HCT116 (cell line): Measurements from ENCODE around the gene TBC1D2B. TPM values are rescaled to one million over a fixed set of nuclear protein-coding genes. Genes with fewer than 3 reads are reported as not detected.

Source experiments
- ATAC-seq: fragments of 200-7000 bp; cut with Tn5 transposase; 2 replicates; pipeline ENCODE4 v1.9.1; 2020; ENCODE audit warnings: mild to moderate bottlenecking, moderate library complexity
- BruUV-seq: library from RNA; stranded (reverse); fragments of 400-500 nt; replicated peaks from 2 replicates; lab custom pipeline; 2021; lab: Mats Ljungman, UMichigan
- CTCF ChIA-PET: fragments of 300-600 bp; sonication (Branson Sonifier 250); formaldehyde crosslinking; loops from one replicate; lab custom pipeline; 2021; ENCODE audit warnings: antibody characterized with exemption; lab: Charles Lee
- POLR2A ChIA-PET: fragments of 300-600, 350-600 bp; sonication (Branson Sonifier 250); formaldehyde crosslinking; loops from one replicate; lab custom pipeline; 2021; ENCODE audit warnings: antibody characterized with exemption; lab: Charles Lee
- RAD21 ChIA-PET, 2 experiments: fragments of 300-600 bp; sonication (Branson Sonifier 250); formaldehyde crosslinking; loops; one replicate each; lab custom pipeline; 2023; ENCODE audit warnings: low total read pairs in 2 of 2; ENCODE audit not compliant: uncharacterized antibody in 2 of 2, unreplicated experiment in 2 of 2, low non-redundant PET in 1 of 2; lab: Charles Lee
- DNase-seq: peaks from one replicate; pipeline ENCODE4 v3.0.0-alpha.2; 2010; ENCODE audit warnings: low read depth, low spot score
- H2AFZ ChIP-seq: fragments of 200-600 bp; shearing (Covaris generic), sonication (generic); 2 replicates; pipeline ENCODE4 v1.6.1; 2017; ENCODE audit warnings: low read depth, mixed run types, mixed read lengths, antibody characterized with exemption, low read length; ENCODE audit not compliant: poor library complexity, severe bottlenecking
- H3K27ac ChIP-seq: 2 replicates; pipeline ENCODE4 v1.5.1; 2012; ENCODE audit warnings: low read depth, low read length
- H3K27me3 ChIP-seq: fragments of 200-600 bp; sonication (generic); 2 replicates; pipeline ENCODE4 v1.6.1; 2016; ENCODE audit warnings: mixed run types, low read length, mixed read lengths; ENCODE audit not compliant: insufficient read depth
- H3K36me3 ChIP-seq, 2 experiments: fragments of 200-500 bp in 1 of 2; fragments of 200-600 bp in 1 of 2; sonication (Bioruptor generic) in 1 of 2; sonication (generic) in 1 of 2; 2 replicates each; pipeline versions ENCODE4 v1.5.1 to v1.6.1; 2014 to 2016; ENCODE audit warnings: low read length in 2 of 2, inconsistent platforms in 1 of 2, mixed read lengths in 1 of 2, mixed run types in 1 of 2; ENCODE audit not compliant: insufficient read depth in 2 of 2, control insufficient read depth in 1 of 2
- H3K4me1 ChIP-seq, 2 experiments: fragments of 200-600 bp in 1 of 2; sonication (generic) in 1 of 2; 2 replicates each; pipeline versions ENCODE4 v1.5.1 to v1.6.1; 2012 to 2017; ENCODE audit warnings: low read length in 2 of 2, inconsistent platforms in 1 of 2, mild to moderate bottlenecking in 1 of 2, mixed read lengths in 1 of 2, mixed run types in 1 of 2, moderate library complexity in 1 of 2; ENCODE audit not compliant: insufficient read depth in 2 of 2, control insufficient read depth in 1 of 2
- H3K4me2 ChIP-seq: fragments of 200-600 bp; sonication (generic); 2 replicates; pipeline ENCODE4 v1.6.1; 2017; ENCODE audit warnings: mixed run types, low read length, mixed read lengths
- H3K4me3 ChIP-seq, 2 experiments: fragments of 200-600 bp in 1 of 2; sonication (generic) in 1 of 2; replicated peaks in 1 of 2; 2 replicates each; pipeline ENCODE4 v1.5.1; 2011 to 2016; ENCODE audit warnings: low read length in 2 of 2, control low read depth in 1 of 2, low read depth in 1 of 2, mild to moderate bottlenecking in 1 of 2, mixed read lengths in 1 of 2, mixed run types in 1 of 2
- H3K79me2 ChIP-seq: fragments of 200-600 bp; sonication (generic); 2 replicates; pipeline ENCODE4 v1.6.1; 2017; ENCODE audit warnings: mild to moderate bottlenecking, mixed run types, low read length, moderate library complexity, mixed read lengths; ENCODE audit not compliant: insufficient read depth
- H3K9ac ChIP-seq: fragments of 200-600 bp; sonication (generic); 2 replicates; pipeline ENCODE4 v1.6.1; 2016; ENCODE audit warnings: low read length, mixed read lengths
- H3K9me2 ChIP-seq: fragments of 200-600 bp; sonication (generic), shearing (Covaris generic); 2 replicates; pipeline ENCODE4 v1.6.1; 2017; ENCODE audit warnings: mixed run types, mild to moderate bottlenecking, moderate library complexity; ENCODE audit not compliant: insufficient read depth
- H3K9me3 ChIP-seq, 2 experiments: fragments of 200-500 bp in 1 of 2; fragments of 200-600 bp in 1 of 2; sonication (Bioruptor generic) in 1 of 2; sonication (generic) in 1 of 2; 2 replicates each; pipeline ENCODE4 v1.6.1; 2014 to 2017; ENCODE audit warnings: low read length in 2 of 2, mixed read lengths in 2 of 2, inconsistent platforms in 1 of 2, low read depth in 1 of 2, mild to moderate bottlenecking in 1 of 2, mixed run types in 1 of 2, moderate library complexity in 1 of 2; ENCODE audit not compliant: control insufficient read depth in 1 of 2, insufficient read depth in 1 of 2
- H4K20me1 ChIP-seq: fragments of 200-600 bp; sonication (generic), shearing (Covaris generic); 2 replicates; pipeline ENCODE4 v1.6.1; 2017; ENCODE audit warnings: mixed run types, mild to moderate bottlenecking, moderate library complexity; ENCODE audit not compliant: insufficient read depth
- CBX3 ChIP-seq: IDR thresholded peaks from 2 replicates; pipeline ENCODE4 v1.6.1; 2012; ENCODE audit warnings: low read depth
- CEBPB ChIP-seq: IDR thresholded peaks from 2 replicates; pipeline ENCODE4 v1.6.1; 2012; ENCODE audit warnings: low read depth
- EGR1 ChIP-seq: IDR thresholded peaks from 2 replicates; pipeline ENCODE4 v1.6.1; 2012; ENCODE audit warnings: low read depth
- ELF1 ChIP-seq: IDR thresholded peaks from 2 replicates; pipeline ENCODE4 v1.6.1; 2012; ENCODE audit warnings: low read depth, borderline replicate concordance
- EZH2 ChIP-seq: fragments of 200-600 bp; sonication (generic); IDR thresholded peaks from 2 replicates; pipeline ENCODE4 v1.6.1; 2017; ENCODE audit warnings: antibody characterized with exemption, mixed run types
- EZH2phosphoT487 ChIP-seq: fragments of 200-600 bp; IDR thresholded peaks from 2 replicates; pipeline ENCODE4 v1.6.1; 2018; ENCODE audit warnings: antibody characterized with exemption, borderline replicate concordance
- FOSL1 ChIP-seq: IDR thresholded peaks from 2 replicates; pipeline ENCODE4 v1.6.1; 2012; ENCODE audit warnings: low read depth
- JUND ChIP-seq: IDR thresholded peaks from 2 replicates; pipeline ENCODE4 v1.6.1; 2012
- MAX ChIP-seq: IDR thresholded peaks from 2 replicates; pipeline ENCODE4 v1.6.1; 2012
- POLR2A ChIP-seq: IDR thresholded peaks from 2 replicates; pipeline ENCODE4 v1.7.0; 2011; ENCODE audit warnings: borderline replicate concordance; ENCODE audit not compliant: insufficient read depth, insufficient read length; ENCODE audit errors: extremely low read depth
- POLR2AphosphoS5 ChIP-seq: IDR thresholded peaks from 2 replicates; pipeline ENCODE4 v1.6.1; 2011; ENCODE audit warnings: mild to moderate bottlenecking, low read depth, low read length, moderate library complexity
- RAD21 ChIP-seq: IDR thresholded peaks from 2 replicates; pipeline ENCODE4 v1.6.1; 2012; ENCODE audit warnings: low read depth, mild to moderate bottlenecking
- REST ChIP-seq: IDR thresholded peaks from 2 replicates; pipeline ENCODE4 v1.6.1; 2012; ENCODE audit warnings: low read depth
- SIN3A ChIP-seq: IDR thresholded peaks from 2 replicates; pipeline ENCODE4 v1.6.1; 2012; ENCODE audit warnings: low read depth
- SRF ChIP-seq: IDR thresholded peaks from 2 replicates; pipeline ENCODE4 v1.6.1; 2012; ENCODE audit warnings: low read depth
- TCF7L2 ChIP-seq: IDR thresholded peaks from 2 replicates; pipeline ENCODE4 v1.7.0; 2011; ENCODE audit warnings: borderline replicate concordance, inconsistent platforms; ENCODE audit not compliant: insufficient read depth, insufficient read length; ENCODE audit errors: extremely low read depth
- YY1 ChIP-seq: IDR thresholded peaks from 2 replicates; pipeline ENCODE4 v1.6.1; 2011; ENCODE audit warnings: low read length, low read depth, moderate library complexity, mild to moderate bottlenecking; ENCODE audit not compliant: insufficient replicate concordance; ENCODE audit errors: extremely low read depth
- ZBTB33 ChIP-seq: IDR thresholded peaks from 2 replicates; pipeline ENCODE4 v1.6.1; 2011; ENCODE audit warnings: mild to moderate bottlenecking, low read length, moderate library complexity; ENCODE audit not compliant: insufficient replicate concordance; ENCODE audit errors: extremely low read depth
- ZFX ChIP-seq: fragments of 450-650 bp; IDR thresholded peaks from 2 replicates; pipeline ENCODE4 v1.6.1; 2017
- ZNF274 ChIP-seq: fragments of 200-500 bp; sonication (Bioruptor generic); IDR thresholded peaks from 2 replicates; pipeline ENCODE4 v1.6.1; 2014; ENCODE audit warnings: mild to moderate bottlenecking, low read depth, low read length, inconsistent platforms
- intact Hi-C: fragments of 100-400 bp; cut with micrococcal nuclease; formaldehyde crosslinking; loops from 2 replicates; pipeline ENCODE4 v1.10.0; 2022
- total RNA-seq: library from RNA; stranded (reverse); gene quantifications from one replicate; pipeline ENCODE4 v1.2.1, GENCODE V29; 2021; ENCODE audit not compliant: unreplicated experiment

TBC1D2B gene
- total RNA-seq, 1 experiment from 2014 or later: 16.6 TPM

GRCh38 chr15:78001656-78002055, 75.9 kb downstream of the TBC1D2B start:
- Histone ChIP-seq H3K9me3 (no peaks in the 10 kb centered on the region), H3K27ac (no peak overlapping the region), H3K4me3 (no peak overlapping the region), H2AFZ (no peak overlapping the region), H3K79me2 (no peaks in the 10 kb centered on the region), H3K36me3 (peaks cover 8 to 12% of the 10 kb centered on the region in 2 experiments; a peak in 3 of 4 replicates), H3K9me2 (no peaks in the 10 kb centered on the region), H4K20me1 (no peaks in the 10 kb centered on the region), H3K4me1 (peaks cover 0 to 5% of the 10 kb centered on the region in 2 experiments; a peak in 1 of 4 replicates), H3K27me3 (no peaks in the 10 kb centered on the region), H3K4me2 (no peak overlapping the region), H3K9ac (no peak overlapping the region)
- ChIA-PET POLR2A (no interaction called here), RAD21 (no interaction called here), CTCF (no interaction called here)
- TF ChIP-seq TCF7L2 (no peak), JUND (no peak), SRF (no peak), FOSL1 (no peak), YY1 (no peak), EZH2 (no peak), ZNF274 (no peak), SIN3A (no peak), REST (no peak), ELF1 (no peak), EZH2phosphoT487 (no peak), RAD21 (no peak), POLR2AphosphoS5 (no peak), ZBTB33 (no peak), CBX3 (no peak), POLR2A (no peak), MAX (no peak), ZFX (no peak), EGR1 (no peak), CEBPB (no peak)
- intact Hi-C loops: loop anchor here (2.0 kb wide), 1 partner anchor 43 kb away; no protein-coding TSS in a partner anchor
- ATAC-seq (no peak), DNase-seq (no peak)
- BruUV-seq: no TSS peak
